Measurements from ENCODE around the gene CACNA2D3.

CACNA2D3 gene

DNA sequence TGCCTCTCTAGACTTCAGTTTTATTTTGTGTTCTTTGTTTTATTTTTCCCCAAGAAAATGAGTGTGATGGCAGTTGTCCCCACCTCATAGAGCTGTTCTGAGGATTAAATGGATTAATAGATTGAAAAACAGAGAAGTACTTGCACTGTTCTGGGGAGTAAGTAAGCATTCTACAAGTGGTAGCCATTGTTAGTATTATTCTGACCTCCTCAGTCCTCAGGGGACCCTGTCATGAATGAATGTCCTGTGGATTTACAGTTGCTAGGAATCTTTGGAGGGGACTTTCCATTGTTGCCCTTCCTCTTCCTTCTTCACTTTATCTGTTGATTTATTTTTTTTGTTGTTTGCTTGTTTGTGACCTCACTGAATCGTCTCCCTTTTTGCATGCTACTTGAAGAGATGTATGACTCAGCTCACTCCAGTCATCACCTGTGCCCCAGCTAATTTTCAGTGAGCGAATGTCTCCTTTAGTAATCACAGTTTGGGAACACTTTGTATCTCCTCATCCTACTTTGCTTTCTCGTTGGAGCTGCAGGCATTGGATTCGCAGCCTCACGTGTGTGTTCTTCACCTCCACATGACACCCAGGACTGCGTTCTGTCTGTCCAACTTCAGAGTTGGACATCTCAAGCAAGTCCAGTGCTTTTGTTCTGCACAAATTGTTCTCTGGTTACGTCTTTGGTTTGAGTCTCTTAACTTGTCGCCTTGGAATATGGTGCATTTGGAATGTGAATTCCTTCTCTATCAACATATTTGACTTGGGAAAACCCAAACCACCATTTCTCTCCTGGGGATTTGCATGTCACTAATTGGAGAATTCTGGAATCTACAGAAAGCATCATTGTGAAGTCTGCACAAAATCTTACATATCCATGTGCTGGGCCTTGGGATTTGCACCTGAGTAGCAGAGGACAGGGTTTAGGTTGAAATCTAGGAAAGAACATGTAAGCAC lies 751.0 kb downstream of the CACNA2D3 start:
- Histone ChIP-seq H3K9me3 (ENCODE audit: control insufficient read depth, low read length) (no peaks in the 10 kb centered on the region), H3K4me1 (ENCODE audit: control insufficient read depth, insufficient read depth, low read length, poor library complexity, severe bottlenecking) (peaks cover 28% of the 10 kb centered on the region), H3K27ac (ENCODE audit: low read depth, low read length, severe bottlenecking) (no peak overlapping the region), H3K36me3 (ENCODE audit: control insufficient read depth, insufficient read depth, low read length) (no peaks in the 10 kb centered on the region), H3K4me3 (ENCODE audit: extremely low read depth, insufficient read depth, low read length, poor library complexity, severe bottlenecking) (no peak overlapping the region)
- WGBS, 2 experiments (ENCODE audit: insufficient coverage in 2 of 2): 85 to 91% methylated on average over 5 to 8 of the region's 8 CpGs

DNA sequence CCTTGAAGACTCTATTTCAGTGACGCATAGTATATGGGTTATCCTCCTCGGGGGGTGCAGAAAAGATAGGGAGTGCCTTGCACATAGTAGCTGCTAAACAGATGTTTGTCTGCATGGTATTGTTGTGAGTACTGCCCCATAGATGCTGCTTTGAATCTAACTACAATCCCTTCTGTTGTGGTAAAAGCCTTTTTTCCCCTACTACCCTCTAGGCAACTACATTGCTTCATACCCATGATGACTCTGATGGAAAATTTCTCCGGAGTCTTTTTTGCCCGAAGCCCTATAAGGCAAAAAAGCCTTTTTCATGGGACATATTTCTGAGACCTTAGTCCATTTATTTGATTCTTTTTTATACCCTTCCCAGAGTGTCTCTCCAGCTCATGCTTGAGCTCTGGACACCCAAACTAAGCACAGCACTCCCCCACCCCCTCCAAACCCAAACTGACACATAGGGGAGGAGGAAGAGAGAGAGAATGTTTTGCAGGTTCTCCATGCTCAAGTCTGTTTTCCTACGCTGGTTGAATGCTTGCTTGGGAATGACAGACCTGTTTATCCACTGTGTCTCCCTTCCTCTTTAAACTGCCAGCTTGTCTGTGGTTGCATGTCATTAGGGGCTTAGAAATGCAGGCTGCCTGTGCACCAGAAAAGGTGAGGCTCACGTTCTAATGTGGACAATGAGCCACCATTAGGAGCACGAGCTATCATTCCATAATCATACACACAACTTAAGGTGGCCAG lies 752.6 kb downstream of the CACNA2D3 start:
- Histone ChIP-seq H3K4me1 (ENCODE audit: control insufficient read depth, insufficient read depth, low read length, poor library complexity, severe bottlenecking) (peaks cover 31% of the 10 kb centered on the region), H3K36me3 (ENCODE audit: control insufficient read depth, insufficient read depth, low read length) (no peaks in the 10 kb centered on the region), H3K27ac (ENCODE audit: low read depth, low read length, severe bottlenecking) (no peak overlapping the region), H3K4me3 (ENCODE audit: extremely low read depth, insufficient read depth, low read length, poor library complexity, severe bottlenecking) (no peak overlapping the region), H3K9me3 (ENCODE audit: control insufficient read depth, low read length) (no peaks in the 10 kb centered on the region)
- 95 to 96% methylated on average over 4 to 5 of the region's 7 CpGs for WGBS, 2 experiments (ENCODE audit: insufficient coverage in 2 of 2)

DNA sequence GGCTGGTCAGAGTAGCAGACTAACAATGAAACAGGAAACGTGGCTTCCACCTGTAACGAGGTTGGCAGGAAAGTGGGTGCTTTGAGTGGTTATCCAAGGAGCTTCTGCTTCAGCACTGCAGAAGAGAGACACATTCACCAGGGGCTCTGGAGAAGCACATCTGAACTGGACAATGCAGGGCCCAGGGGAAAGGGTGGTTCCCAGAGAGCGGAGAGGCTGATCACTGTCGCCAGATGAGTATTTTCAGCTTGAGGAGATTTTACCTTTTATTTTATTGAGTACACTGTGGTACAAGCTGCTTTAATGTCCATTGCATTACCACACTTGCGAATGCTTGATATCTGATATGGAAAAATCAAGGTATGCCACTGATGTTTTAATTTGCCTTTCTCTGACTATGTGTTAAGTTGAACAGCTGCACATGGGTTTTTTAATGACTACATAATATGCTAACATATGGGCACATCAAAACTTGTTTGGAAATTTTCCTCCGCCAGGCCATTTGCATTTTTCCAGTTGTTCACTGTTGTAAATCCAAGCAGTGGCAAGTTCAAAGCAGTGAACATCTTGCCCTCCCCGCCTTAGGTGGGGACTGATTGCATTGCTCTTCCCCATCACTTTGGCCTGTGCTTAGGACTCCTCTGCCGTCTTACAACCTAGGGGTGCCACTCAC lies 753.4 kb downstream of the CACNA2D3 start:
- Histone ChIP-seq H3K4me3 (ENCODE audit: extremely low read depth, insufficient read depth, low read length, poor library complexity, severe bottlenecking) (no peak overlapping the region), H3K27ac (ENCODE audit: low read depth, low read length, severe bottlenecking) (no peak overlapping the region), H3K36me3 (ENCODE audit: control insufficient read depth, insufficient read depth, low read length) (no peaks in the 10 kb centered on the region), H3K9me3 (ENCODE audit: control insufficient read depth, low read length) (no peaks in the 10 kb centered on the region), H3K4me1 (ENCODE audit: control insufficient read depth, insufficient read depth, low read length, poor library complexity, severe bottlenecking) (peaks cover 27% of the 10 kb centered on the region)
- WGBS, 2 experiments (ENCODE audit: insufficient coverage in 2 of 2): 96% methylated on average over 5 to 7 of the region's 8 CpGs

DNA sequence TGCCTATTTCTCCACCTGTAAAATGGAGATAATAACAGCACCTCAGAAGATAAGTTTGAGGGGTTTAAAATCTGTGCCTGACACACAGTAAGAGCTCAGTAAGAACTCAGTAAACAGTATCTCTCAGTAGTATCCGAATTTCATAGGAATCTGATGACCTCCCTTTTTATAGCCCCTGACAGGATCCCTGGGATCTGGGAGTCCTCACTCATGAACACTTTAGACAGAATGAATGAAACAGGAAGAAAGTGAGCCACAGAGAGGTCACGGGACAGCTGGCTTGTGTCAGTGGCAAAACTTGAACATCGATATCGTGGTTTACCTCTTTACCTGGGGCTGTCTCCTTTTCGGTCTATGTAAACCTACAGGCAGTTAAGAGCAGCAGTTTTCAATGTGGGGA lies 754.3 kb downstream of the CACNA2D3 start:
- no peak overlapping the region for H3K27ac ChIP-seq (ENCODE audit: low read depth, low read length, severe bottlenecking)
- H3K9me3 ChIP-seq (ENCODE audit: control insufficient read depth, low read length): no peaks in the 10 kb centered on the region
- WGBS, 2 experiments (ENCODE audit: insufficient coverage in 2 of 2): 85 to 98% methylated on average over 3 to 4 of the region's 5 CpGs
- H3K4me3 ChIP-seq (ENCODE audit: extremely low read depth, insufficient read depth, low read length, poor library complexity, severe bottlenecking): no peak overlapping the region
- no peaks in the 10 kb centered on the region for H3K36me3 ChIP-seq (ENCODE audit: control insufficient read depth, insufficient read depth, low read length)
- peaks cover 26% of the 10 kb centered on the region for H3K4me1 ChIP-seq (ENCODE audit: control insufficient read depth, insufficient read depth, low read length, poor library complexity, severe bottlenecking)

DNA sequence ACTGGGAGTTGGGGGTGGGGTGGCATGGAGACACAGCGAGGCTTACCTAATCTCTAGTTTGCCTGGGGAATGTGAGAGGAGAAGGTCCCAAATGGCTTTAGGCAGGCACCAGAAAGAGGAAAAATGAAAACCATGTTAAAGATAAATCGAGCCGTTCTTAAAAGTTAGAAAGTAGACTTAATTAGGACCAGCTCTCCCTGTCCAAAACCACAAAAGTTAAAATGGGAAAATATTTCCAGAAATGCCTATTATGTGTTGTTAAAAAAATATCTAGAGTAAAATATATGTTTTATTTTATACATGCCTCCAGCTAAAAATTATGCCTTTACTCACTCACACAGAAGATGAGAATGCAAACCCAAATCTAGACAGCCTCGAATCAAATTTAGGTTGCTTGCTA lies 755.4 kb downstream of the CACNA2D3 start:
- Histone ChIP-seq H3K27ac (ENCODE audit: low read depth, low read length, severe bottlenecking) (peak overlapping the region; percentile 59), H3K4me1 (ENCODE audit: control insufficient read depth, insufficient read depth, low read length, poor library complexity, severe bottlenecking) (peaks cover 35% of the 10 kb centered on the region), H3K9me3 (ENCODE audit: control insufficient read depth, low read length) (no peaks in the 10 kb centered on the region), H3K4me3 (ENCODE audit: extremely low read depth, insufficient read depth, low read length, poor library complexity, severe bottlenecking) (no peak overlapping the region), H3K36me3 (ENCODE audit: control insufficient read depth, insufficient read depth, low read length) (no peaks in the 10 kb centered on the region)
- WGBS, 2 experiments (ENCODE audit: insufficient coverage in 2 of 2): 93% methylated on average over 4 of the region's 4 CpGs; no CpG with 5 or more reads in 1 of the 2 experiments

DNA sequence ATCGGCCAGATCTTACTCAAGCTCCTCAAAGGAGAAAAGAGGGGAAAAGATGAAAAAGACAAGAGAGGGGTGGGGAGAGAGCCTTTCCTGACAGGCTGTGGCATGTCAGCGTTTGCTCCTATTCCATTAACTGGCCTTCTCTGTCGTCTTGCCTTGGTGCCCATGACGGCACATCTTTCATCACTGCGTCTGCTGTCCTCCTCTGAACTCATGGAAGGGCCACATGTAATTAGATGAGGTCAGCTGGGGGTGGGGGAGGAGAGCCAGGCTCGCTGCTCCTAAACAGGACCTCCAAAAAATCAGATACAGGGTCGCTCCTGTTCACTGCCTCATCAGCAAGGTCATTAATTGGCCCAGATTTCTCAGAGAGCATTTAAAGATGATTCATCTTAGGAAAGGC lies 755.8 kb downstream of the CACNA2D3 start:
- Histone ChIP-seq H3K36me3 (ENCODE audit: control insufficient read depth, insufficient read depth, low read length) (no peaks in the 10 kb centered on the region), H3K4me1 (ENCODE audit: control insufficient read depth, insufficient read depth, low read length, poor library complexity, severe bottlenecking) (peaks cover 35% of the 10 kb centered on the region), H3K9me3 (ENCODE audit: control insufficient read depth, low read length) (no peaks in the 10 kb centered on the region), H3K27ac (ENCODE audit: low read depth, low read length, severe bottlenecking) (peak overlapping the region; percentile 59), H3K4me3 (ENCODE audit: extremely low read depth, insufficient read depth, low read length, poor library complexity, severe bottlenecking) (no peak overlapping the region)
- WGBS, 2 experiments (ENCODE audit: insufficient coverage in 2 of 2): 75 to 83% methylated on average over 2 to 4 of the region's 7 CpGs

DNA sequence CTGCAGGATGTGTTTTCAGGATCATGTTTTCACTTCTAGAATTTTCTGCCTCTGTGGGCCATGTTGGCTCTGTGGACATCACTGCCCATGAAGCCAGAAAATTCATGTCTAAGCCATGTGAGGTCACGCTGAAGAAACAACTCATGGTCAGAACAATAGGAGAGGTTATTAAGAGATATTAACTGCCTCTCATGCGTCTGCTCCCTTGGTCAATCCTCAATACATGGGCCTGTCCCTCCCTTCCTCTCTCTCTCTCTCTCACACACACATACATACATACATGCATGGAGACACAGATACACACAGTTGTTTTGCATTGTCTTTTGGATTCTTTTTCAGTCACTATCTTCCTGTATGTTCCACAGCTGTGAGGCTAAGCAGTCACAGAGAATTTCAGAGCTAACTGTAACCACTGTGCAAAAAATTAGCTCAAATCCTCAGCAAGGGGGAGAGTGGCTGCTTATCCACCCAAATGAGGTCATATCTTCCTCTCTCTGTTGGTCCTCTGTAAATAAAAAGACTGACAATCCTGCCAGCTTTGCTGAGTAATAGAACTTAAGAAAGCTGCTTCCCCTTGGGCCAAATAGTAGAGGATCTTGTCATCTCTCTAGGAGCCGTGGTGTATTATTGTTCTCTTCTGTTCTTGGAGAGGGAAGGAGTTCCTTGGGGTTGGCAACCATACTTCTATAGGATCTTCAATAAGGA lies 759.9 kb downstream of the CACNA2D3 start:
- Histone ChIP-seq H3K4me1 (ENCODE audit: control insufficient read depth, insufficient read depth, low read length, poor library complexity, severe bottlenecking) (peaks cover 23% of the 10 kb centered on the region), H3K4me3 (ENCODE audit: extremely low read depth, insufficient read depth, low read length, poor library complexity, severe bottlenecking) (no peak overlapping the region), H3K36me3 (ENCODE audit: control insufficient read depth, insufficient read depth, low read length) (no peaks in the 10 kb centered on the region), H3K9me3 (ENCODE audit: control insufficient read depth, low read length) (no peaks in the 10 kb centered on the region), H3K27ac (ENCODE audit: low read depth, low read length, severe bottlenecking) (peak overlapping the region; percentile 36)
- WGBS, 2 experiments (ENCODE audit: insufficient coverage in 2 of 2): 50 to 100% methylated on average over 1 to 2 of the region's 3 CpGs

DNA sequence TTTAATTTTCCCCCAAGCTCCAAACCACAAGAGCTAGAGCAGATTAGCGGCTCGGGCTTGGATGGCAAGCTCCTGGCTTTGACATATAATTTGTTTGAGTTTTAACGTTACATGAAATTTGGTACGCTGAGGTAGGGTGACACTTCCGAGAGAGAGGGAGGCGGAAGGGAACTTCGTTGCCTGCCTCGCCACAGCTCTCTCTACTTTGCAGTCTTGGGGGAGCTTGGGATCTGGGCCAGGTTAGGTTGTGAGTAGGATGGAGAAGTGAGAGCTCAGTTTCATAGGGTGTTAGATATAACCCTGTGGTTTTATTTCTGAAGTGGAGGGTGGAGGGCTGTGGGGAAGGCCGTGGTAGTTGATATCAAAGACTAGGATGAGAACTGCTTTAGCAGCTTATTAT lies 765.8 kb downstream of the CACNA2D3 start:
- 83 to 95% methylated on average over 6 to 8 of the region's 9 CpGs for WGBS, 2 experiments (ENCODE audit: insufficient coverage in 2 of 2)
- Histone ChIP-seq H3K27ac (ENCODE audit: low read depth, low read length, severe bottlenecking) (no peak overlapping the region), H3K4me3 (ENCODE audit: extremely low read depth, insufficient read depth, low read length, poor library complexity, severe bottlenecking) (no peak overlapping the region), H3K9me3 (ENCODE audit: control insufficient read depth, low read length) (no peaks in the 10 kb centered on the region), H3K36me3 (ENCODE audit: control insufficient read depth, insufficient read depth, low read length) (no peaks in the 10 kb centered on the region), H3K4me1 (ENCODE audit: control insufficient read depth, insufficient read depth, low read length, poor library complexity, severe bottlenecking) (peaks cover 10% of the 10 kb centered on the region)

DNA sequence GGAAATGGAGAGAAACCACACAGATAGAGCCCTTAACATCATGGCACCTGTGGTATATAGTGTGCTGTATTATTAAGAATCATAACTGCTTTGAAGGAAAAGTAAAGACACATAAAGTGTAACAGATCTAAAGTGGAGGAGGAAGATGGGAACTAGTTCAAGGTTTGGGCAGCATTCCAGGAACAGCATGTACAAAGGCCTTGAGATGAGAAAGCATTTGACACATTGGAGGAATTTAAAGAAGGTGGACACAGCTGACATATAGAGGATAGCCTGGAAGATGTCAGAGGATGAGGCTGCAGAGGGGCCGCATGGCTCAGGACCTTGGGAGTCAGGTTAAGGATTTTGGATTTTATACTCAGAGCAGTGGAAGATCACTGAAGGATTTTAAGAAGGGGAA lies 766.5 kb downstream of the CACNA2D3 start:
- WGBS, 2 experiments (ENCODE audit: insufficient coverage in 2 of 2): 85 to 88% methylated on average over 1 of the region's 1 CpG
- H3K4me1 ChIP-seq (ENCODE audit: control insufficient read depth, insufficient read depth, low read length, poor library complexity, severe bottlenecking): peaks cover 10% of the 10 kb centered on the region
- H3K4me3 ChIP-seq (ENCODE audit: extremely low read depth, insufficient read depth, low read length, poor library complexity, severe bottlenecking): no peak overlapping the region
- no peak overlapping the region for H3K27ac ChIP-seq (ENCODE audit: low read depth, low read length, severe bottlenecking)
- H3K9me3 ChIP-seq (ENCODE audit: control insufficient read depth, low read length): no peaks in the 10 kb centered on the region
- no peaks in the 10 kb centered on the region for H3K36me3 ChIP-seq (ENCODE audit: control insufficient read depth, insufficient read depth, low read length)

DNA sequence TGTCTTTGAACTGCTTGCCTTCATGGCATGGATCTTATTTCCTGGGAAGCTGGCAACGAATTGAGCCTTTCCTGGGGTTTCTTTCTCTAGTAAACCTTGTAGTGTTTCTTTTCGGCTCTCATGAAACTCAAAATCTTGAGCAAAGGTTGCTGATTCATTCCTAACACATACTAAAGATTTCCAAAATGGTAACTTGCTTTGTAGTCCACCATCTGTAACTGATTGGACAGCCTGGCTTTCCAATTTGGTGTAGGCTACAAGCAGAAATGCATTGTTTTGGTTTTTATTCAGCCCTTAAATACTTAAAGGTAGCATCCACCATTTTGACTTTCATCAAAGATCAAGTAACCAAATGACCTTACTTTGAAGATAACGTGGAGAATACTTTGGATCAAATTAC lies 767.4 kb downstream of the CACNA2D3 start:
- H3K4me1 ChIP-seq (ENCODE audit: control insufficient read depth, insufficient read depth, low read length, poor library complexity, severe bottlenecking): peaks cover 10% of the 10 kb centered on the region
- no peaks in the 10 kb centered on the region for H3K36me3 ChIP-seq (ENCODE audit: control insufficient read depth, insufficient read depth, low read length)
- WGBS, 2 experiments (ENCODE audit: insufficient coverage in 2 of 2): 87 to 94% methylated on average over 2 of the region's 3 CpGs
- H3K4me3 ChIP-seq (ENCODE audit: extremely low read depth, insufficient read depth, low read length, poor library complexity, severe bottlenecking): no peak overlapping the region
- no peak overlapping the region for H3K27ac ChIP-seq (ENCODE audit: low read depth, low read length, severe bottlenecking)
- H3K9me3 ChIP-seq (ENCODE audit: control insufficient read depth, low read length): no peaks in the 10 kb centered on the region

Data from mesodermal cell (in vitro differentiated cells).